HPDE6-E6E7 (cell line): ENCODE data around the gene NKAIN1.
"Not testable (repeated sequence)": the region's sequence is repeated elsewhere in the genome, so short reads cannot be mapped to it uniquely, and the experiment has no call there.

ENCODE experiments used
- DNase-seq: peaks from one replicate; pipeline ENCODE4 v3.0.0; 2011; ENCODE audit warnings: missing footprints; ENCODE audit errors: extremely low spot score

The NKAIN1 gene

DNA sequence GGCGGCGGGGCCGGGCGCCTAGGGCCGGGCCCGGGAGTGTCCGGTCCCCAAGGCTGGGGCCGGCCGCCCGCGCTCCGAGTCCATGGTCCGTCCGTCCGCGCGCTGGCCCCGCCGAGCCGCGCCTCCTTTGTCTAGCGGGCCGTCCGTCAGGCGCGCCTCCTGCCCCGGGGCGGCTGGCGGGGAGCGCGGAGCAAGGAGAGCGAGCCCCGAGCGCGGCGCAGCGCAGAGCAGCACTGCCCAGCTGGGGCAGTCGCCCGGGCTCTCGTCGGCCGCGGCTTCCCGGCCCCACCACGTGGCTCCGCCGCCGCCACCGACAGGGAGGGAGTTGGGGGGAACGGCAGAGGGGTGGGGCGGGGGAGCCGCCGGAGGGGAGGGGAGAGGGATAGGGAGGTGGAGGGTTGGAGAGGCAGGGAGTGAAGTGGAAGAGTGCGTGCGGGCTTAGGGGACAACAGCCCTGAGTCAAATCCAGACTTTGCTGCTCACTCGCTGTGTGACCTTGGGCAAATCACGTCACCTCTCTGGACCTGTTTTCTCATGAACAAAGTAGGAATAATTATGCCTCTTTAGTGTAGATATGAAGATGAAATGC, at the start of gene NKAIN1:
TSS of gene NKAIN1 (minus strand) at position 235 of the 589 bp plus-strand sequence. CDS start 340 bp downstream, outside the sequence.
- DNase-seq: no peak

DNA sequence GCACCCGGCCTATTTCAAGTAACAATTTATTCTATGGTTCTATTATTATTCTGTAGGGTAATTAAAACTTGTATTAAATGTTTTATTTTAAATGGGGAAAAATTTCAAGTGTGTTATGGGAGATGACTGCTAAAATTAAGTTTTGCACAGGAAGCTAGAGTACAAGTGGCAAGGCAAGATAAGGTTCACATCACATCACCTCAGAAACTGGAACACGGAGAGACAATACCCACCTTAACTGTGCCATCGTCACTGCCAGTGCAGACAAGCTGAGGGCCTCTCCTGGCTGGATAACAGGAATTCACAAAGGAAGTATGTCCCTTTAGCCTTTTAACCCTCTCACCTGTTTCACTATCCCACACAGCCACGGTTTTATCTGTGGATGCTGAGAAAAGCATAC, 49.3 kb upstream of the NKAIN1 start:
- DNase-seq: no peak

DNA sequence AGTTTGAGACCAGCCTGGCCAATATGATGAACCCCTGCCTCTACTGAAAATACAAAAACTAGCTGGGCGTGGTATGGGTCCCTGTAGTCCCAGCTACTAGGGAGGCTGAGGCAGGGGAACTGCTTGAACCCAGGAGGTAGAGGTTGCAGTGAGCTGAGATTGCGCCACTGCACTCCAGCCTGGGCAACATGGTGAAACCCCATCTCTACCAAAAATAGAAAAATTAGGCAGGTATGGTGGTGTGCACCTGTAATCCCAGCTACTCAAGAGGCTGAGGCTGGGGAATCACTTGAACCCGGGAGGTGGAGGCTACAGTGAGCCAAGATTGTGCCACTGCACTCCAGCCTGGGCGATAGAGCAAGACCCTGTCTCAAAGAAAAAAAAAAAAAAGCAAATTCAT, 48.1 kb upstream of the NKAIN1 start:
- not testable (repeated sequence) for DNase-seq

GRCh38 chr1:31282426-31282825, 42.7 kb upstream of the NKAIN1 start:
- not testable (repeated sequence) for DNase-seq

DNA sequence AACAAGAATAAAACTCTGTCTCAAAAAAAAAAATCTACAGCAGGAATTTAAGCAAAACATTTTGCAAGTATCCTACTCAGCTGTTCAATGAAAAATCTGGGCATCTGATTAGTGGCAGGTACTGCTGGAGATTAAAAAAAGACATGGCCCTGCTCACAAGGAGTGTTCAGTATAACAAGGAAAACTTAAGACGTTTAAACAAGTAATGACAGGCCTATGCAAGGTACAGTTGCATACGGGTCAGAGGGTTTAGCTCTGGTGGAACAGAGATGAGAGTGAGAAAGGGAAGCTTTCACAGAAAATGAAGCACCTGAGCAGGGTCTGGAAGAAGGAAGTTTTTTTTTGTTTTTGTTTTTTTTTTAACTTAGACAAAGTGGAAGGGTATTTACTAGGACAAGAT, 33.9 kb upstream of the NKAIN1 start:
- DNase-seq: peak; percentile 25

- no peak for DNase-seq
These were observed 32.7 kb upstream of the NKAIN1 start for GRCh38 chr1:31272369-31272768.

DNA sequence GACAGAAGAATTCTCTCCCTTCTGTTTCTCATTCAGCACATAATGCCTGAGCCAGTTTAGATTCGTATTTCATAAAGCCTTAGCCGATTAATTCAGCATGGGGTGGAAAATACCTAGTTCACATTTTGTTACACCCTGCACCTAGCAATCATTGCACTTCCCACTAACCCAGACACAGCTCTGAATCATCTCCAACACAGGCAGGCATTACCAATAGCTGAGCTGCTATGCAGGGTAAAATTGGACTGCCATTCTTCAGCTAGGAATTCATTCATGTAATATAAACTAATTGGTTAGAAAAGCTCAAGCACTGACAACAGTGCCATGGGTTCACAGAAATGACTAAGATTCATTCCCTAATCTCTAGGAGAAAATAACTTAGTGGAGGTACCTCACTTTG, 26.9 kb upstream of the NKAIN1 start:
- DNase-seq: no peak

DNA sequence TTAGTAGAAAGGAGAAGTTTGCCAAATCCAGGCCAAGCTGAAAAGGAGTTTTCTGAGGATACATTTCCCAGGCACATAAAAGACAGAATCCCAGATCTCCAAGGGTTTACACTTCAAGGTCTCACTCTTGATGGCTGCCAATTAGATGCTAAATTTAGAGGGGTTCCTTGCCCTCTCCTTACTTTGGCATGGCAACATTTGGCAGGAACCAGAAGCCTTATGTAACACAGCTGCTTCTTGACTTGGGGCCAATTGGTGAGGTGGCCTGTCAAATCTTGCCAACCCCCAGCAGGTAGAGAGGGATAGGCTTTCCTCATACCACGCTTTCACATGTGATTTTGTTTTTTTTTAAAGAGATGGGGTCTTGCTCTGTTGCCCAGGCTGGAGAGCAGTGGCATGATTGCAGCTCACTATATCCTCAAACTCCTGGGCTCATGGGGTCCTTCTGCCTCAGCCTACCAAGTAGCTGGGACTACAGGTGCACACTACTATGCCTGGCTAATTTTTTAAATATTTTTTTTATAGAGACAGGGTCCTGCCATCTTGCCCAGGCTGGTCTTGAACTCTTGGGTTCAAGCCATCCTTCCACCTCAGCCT, 25.2 kb upstream of the NKAIN1 start:
- no peak for DNase-seq

DNA sequence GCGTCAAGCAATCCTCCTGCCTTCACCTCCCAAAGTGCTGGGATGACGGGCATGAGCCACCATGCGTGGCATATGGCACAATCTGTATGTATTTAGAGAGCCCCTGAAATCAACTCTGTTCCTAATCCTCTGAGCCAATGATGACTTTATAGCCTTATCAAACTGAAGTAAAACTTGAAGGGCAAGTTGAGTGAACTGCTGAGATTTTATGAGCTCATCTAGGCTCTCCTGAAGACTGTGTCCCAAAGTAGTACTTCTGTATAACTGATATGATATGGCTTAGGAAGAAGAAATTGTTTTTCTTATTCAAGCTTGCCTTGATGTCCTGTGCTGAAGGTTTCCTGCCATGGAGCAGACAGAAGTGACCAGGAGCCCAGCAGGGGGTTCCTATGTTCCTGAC, 23.7 kb upstream of the NKAIN1 start:
- no peak for DNase-seq

GRCh38 chr1:31262393-31262792, 22.7 kb upstream of the NKAIN1 start:
- DNase-seq: not testable (repeated sequence)

DNA sequence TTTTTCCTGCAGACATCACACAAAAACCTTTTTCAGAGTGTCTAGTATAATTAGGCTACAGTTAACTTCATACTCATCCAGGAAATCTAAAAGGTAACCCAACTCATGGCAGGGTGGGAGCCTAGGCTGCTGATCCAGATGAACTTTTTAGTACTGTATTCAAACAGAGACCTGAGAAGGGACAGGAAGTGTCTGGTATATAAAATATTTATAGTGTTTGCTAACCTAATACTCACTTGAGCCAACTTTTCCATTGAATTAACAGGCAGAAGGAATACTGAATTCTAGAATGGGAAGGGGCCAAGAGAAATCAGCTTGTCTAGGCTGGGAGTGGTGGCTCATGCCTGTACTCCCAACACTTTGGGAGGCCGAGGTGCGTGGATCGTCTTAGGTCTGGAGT, 22.2 kb upstream of the NKAIN1 start:
- DNase-seq: no peak

DNA sequence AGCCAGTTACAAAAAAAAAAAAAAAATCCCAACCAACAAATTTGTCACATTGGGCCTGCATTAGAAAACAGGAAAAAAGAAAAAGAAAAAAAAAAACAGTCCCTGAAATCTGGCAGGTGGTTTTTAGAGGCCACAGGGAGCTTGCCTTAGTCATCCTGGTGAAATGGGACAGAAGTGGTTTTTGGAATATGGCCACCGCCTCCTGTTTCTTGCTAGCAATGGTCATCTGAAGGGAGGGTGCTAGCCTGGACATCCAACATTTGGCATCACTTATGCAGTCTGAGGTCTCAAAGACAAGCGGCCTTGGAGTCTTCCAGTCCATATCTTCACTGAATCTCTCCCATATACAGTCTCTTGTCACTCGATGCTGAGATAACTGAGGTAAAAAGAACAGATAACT, 20.1 kb upstream of the NKAIN1 start:
- DNase-seq: no peak

- DNase-seq: no peak
These were observed 18.9 kb upstream of the NKAIN1 start for GRCh38 chr1:31258581-31258980.

GRCh38 chr1:31257213-31257612, 17.5 kb upstream of the NKAIN1 start:
- DNase-seq: no peak

- no peak for DNase-seq
These were observed 10.2 kb upstream of the NKAIN1 start for GRCh38 chr1:31249854-31250253.

DNA sequence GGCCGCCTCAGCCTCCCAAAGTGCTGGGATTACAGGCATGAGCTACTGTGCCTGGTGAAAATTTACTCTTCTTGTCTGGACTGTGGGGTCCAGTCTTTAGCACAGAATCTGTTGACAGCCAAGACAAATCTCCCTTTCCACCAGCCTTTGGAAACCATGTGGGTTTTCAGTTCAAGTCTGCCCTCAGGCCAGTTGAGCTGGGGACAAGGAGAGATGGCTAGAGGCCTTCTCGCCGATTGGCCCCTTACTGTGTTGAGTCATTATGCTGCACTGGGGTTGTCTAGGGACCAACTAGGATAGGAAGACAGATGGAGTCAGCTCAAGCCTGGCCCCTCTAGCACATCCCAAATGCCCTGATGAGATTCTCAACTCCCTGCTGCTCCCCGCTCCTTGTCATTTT, 8.6 kb upstream of the NKAIN1 start:
- no peak for DNase-seq

DNA sequence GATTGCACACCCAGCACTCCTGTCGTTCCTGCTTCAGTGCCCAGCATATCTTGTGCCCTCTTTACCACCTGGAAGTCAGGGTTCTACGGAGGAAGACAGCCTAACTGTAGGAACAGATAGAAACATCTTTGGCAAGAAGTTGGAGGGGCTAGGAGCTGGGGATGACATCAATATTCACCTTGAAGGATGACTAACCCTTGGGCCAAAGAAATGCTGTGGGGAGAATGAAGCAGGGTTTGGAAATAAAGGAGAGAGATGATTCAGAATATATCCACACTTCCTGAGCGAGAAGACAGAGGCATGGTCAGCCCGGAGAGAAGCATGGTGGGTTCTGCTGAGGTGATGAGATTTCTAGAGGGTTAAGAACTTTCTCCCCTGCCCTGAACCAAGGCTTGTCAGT, 4.6 kb upstream of the NKAIN1 start:
- DNase-seq: no peak

- DNase-seq: no peak
These were observed 4.0 kb upstream of the NKAIN1 start for GRCh38 chr1:31243501-31244286.

DNA sequence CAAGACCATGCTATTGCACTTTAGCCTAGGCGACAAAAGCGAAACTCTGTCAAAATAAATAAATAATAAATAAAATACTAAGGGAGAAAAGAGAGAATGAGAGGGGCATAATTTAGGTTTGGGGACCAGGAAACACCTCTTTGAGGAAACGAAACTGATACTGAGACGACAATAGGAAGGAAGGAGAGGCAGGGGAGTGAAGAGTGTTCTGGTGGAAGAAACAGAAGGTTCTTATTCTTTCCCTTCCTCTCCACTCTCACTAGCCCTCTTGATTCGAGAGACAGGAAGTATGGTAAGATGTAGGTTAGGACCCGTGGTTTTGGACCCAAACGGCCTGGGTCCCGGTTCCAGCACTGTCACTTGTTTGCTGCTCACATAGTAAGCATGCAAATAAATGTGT, 1.6 kb upstream of the NKAIN1 start:
- no peak for DNase-seq

GRCh38 chr1:31238986-31239613, 587 bp downstream of the NKAIN1 start:
- no peak for DNase-seq

DNA sequence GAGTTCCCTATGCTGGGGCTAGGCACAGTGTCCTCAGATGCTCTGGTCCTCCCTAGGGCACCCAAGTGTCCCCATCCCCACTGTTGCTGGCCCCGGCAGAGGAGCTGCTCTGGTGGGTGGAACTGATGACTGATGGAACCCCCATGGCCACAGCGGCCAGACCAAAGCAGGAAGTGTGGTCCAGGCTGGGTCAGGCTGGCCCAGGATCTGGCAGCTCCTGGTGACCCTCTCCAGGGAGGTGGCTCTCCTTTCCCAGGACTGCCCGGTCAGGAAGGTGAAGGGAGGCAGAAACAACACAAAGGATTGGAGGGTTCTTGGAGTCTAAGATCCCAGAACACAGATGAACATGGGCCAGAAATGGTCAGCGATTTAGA, 1.1 kb downstream of the NKAIN1 start:
- no peak for DNase-seq

DNA sequence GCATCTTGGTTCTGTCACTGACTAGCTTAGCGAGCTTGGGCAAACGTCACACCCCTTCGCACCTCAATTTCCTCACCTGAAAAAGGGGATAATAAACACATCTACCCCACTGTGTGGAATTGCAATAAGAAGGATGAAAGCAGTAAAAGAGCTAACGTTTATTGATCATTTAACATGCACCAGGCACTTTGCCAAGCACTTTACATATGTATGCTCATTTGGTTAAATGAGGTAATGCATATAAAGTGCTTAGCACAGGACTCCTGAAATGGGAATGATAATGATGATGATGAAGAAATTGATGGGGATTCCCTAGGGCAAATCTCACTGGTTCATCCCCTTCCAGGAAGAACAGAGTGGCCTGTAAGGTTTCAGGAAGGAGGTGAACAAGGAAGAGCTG, 4.8 kb downstream of the NKAIN1 start:
- no peak for DNase-seq
